ENCODE results near the gene GRIK3. TPM values are rescaled to one million over a fixed set of nuclear protein-coding genes. Genes with fewer than 3 reads are reported as not detected.

Gene GRIK3
- total RNA-seq, 1 experiment from 2014 or later = 5.5 TPM

DNA sequence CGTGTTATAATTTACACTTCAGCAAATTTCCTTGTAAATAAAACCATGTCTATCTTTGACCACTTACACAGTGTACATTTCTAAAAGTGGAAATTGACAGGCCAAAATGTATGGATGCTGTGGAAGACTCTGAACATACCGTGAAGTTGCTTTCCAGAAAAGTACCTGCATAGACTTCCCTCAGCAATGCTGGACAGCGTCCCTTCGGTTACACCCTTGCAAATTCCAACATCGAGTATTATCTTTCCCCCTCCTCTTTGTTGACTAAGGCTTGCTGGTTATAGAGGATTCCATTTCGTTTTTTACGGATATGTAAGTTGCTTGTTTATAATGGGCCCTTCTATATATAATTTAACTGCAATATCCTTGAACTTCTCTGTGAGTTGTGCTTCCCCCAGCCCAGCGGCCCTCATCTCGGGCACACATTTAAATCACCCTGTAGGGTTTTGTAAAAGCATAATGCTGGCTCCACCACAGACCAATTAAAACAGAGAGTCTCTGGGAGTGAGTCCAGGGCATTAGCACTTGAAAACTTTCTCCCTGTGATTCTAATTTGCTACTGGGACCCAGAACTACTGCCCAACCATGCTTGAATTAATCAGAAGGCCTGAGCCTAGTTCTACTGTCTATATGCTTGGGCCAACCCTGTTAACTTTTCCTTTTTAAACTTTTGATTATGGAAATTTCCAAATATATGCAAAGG lies 230.3 kb downstream of the GRIK3 start (continued):
- no peak for TF ChIP-seq NR2C2 (CRISPR knock-in tag; IDR thresholded peaks at IDR 0.05)
- no peak for TF ChIP-seq E2F5 (CRISPR knock-in tag; IDR thresholded peaks at IDR 0.05)
- no peak for TF ChIP-seq MYBL2 (CRISPR knock-in tag; IDR thresholded peaks at IDR 0.05)

- H3K4me3 Mint-ChIP-seq = no peak overlapping the region
- TF ChIP-seq MAX (CRISPR knock-in tag; IDR thresholded peaks at IDR 0.05) (no peak), NFATC4 (CRISPR knock-in tag; IDR thresholded peaks at IDR 0.05) (no peak), ZNF232 (CRISPR knock-in tag; IDR thresholded peaks at IDR 0.05) (no peak), ATF1 (CRISPR knock-in tag; IDR thresholded peaks at IDR 0.05) (no peak), ZMAT4 (CRISPR knock-in tag; IDR thresholded peaks at IDR 0.05) (no peak), ZNF263 (CRISPR knock-in tag; IDR thresholded peaks at IDR 0.05; ENCODE audit: low read depth) (no peak), EMX1 (CRISPR knock-in tag; IDR thresholded peaks at IDR 0.05) (no peak), ETV6 (CRISPR knock-in tag; IDR thresholded peaks at IDR 0.05) (no peak), ZBTB21 (CRISPR knock-in tag; IDR thresholded peaks at IDR 0.05; ENCODE audit: borderline replicate concordance) (no peak), SOX15 (CRISPR knock-in tag; IDR thresholded peaks at IDR 0.05) (no peak), RELA (CRISPR knock-in tag; IDR thresholded peaks at IDR 0.05; ENCODE audit: borderline replicate concordance) (no peak), TEAD4 (CRISPR knock-in tag; IDR thresholded peaks at IDR 0.05) (no peak)
- TF ChIP-seq, protein P1, sequence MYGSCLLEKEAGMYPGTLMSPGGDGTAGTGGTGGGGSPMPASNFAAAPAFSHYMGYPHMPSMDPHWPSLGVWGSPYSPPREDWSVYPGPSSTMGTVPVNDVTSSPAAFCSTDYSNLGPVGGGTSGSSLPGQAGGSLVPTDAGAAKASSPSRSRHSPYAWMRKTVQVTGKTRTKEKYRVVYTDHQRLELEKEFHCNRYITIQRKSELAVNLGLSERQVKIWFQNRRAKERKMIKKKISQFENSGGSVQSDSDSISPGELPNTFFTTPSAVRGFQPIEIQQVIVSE (CRISPR knock-in tag; IDR thresholded peaks at IDR 0.05; ENCODE audit: borderline replicate concordance) = no peak
- no peak for DNase-seq (ENCODE audit: low spot score)
- CTCF ChIA-PET = no interaction called here
- POLR2A ChIA-PET = no interaction called here
- H3K27ac Mint-ChIP-seq = no peak overlapping the region
- ATAC-seq = no peak
- H3K9me3 Mint-ChIP-seq = peaks cover 5% of the 10 kb centered on the region; the same call in 1 of the 2 replicates
- peaks cover 24% of the 10 kb centered on the region for H3K4me1 Mint-ChIP-seq
- H3K36me3 Mint-ChIP-seq = no peaks in the 10 kb centered on the region
- H3K27me3 Mint-ChIP-seq (ENCODE audit: low read depth) = no peaks in the 10 kb centered on the region
Observed at GRCh38 chr1:36802018-36802417, 232.3 kb downstream of the GRIK3 start.

GRCh38 chr1:36797761-36798160 lies 236.6 kb downstream of the GRIK3 start:
- CTCF ChIA-PET = interaction anchor here (1.5 kb wide), 1 partner anchor 66 kb away, joined by 4 read pairs; no protein-coding TSS in a partner anchor
- ATAC-seq (no peak; the same call in 1 of the 2 replicates), DNase-seq (ENCODE audit: low spot score) (no peak)
- H3K27me3 Mint-ChIP-seq (ENCODE audit: low read depth) = no peaks in the 10 kb centered on the region
- no peak overlapping the region for H3K4me3 Mint-ChIP-seq
- POLR2A ChIA-PET = no interaction called here
- no peak overlapping the region for H3K27ac Mint-ChIP-seq
- H3K9me3 Mint-ChIP-seq = peaks cover 12% of the 10 kb centered on the region
- H3K36me3 Mint-ChIP-seq = no peaks in the 10 kb centered on the region
- H3K4me1 Mint-ChIP-seq = 0 out of 2 replicates have a peak, but pooled peaks cover 2% of the 10 kb centered on the region
- TF ChIP-seq NR2C2 (CRISPR knock-in tag; IDR thresholded peaks at IDR 0.05) (no peak), CREB1 (CRISPR knock-in tag; IDR thresholded peaks at IDR 0.05) (no peak), IRF2 (CRISPR knock-in tag; IDR thresholded peaks at IDR 0.05; ENCODE audit: borderline replicate concordance, low read depth) (no peak), TP53 (CRISPR knock-in tag; IDR thresholded peaks at IDR 0.05) (no peak), ELF4 (CRISPR knock-in tag; IDR thresholded peaks at IDR 0.05; ENCODE audit: low read depth) (no peak), FOXP4 (CRISPR knock-in tag; IDR thresholded peaks at IDR 0.05) (no peak), ZNF263 (CRISPR knock-in tag; IDR thresholded peaks at IDR 0.05; ENCODE audit: low read depth) (no peak), MXD4 (CRISPR knock-in tag; IDR thresholded peaks at IDR 0.05; ENCODE audit: borderline replicate concordance) (no peak), NR3C1 (CRISPR knock-in tag; conservative IDR thresholded peaks at IDR 0.05; ENCODE audit: low read depth) (no peak)
- TF ChIP-seq, protein P2, sequence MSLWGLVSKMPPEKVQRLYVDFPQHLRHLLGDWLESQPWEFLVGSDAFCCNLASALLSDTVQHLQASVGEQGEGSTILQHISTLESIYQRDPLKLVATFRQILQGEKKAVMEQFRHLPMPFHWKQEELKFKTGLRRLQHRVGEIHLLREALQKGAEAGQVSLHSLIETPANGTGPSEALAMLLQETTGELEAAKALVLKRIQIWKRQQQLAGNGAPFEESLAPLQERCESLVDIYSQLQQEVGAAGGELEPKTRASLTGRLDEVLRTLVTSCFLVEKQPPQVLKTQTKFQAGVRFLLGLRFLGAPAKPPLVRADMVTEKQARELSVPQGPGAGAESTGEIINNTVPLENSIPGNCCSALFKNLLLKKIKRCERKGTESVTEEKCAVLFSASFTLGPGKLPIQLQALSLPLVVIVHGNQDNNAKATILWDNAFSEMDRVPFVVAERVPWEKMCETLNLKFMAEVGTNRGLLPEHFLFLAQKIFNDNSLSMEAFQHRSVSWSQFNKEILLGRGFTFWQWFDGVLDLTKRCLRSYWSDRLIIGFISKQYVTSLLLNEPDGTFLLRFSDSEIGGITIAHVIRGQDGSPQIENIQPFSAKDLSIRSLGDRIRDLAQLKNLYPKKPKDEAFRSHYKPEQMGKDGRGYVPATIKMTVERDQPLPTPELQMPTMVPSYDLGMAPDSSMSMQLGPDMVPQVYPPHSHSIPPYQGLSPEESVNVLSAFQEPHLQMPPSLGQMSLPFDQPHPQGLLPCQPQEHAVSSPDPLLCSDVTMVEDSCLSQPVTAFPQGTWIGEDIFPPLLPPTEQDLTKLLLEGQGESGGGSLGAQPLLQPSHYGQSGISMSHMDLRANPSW (CRISPR knock-in tag; conservative IDR thresholded peaks at IDR 0.05; ENCODE audit: low read depth) = no peak

Data from WTC11 (cell line).